GM18858 (cell line): ENCODE results near the gene PPFIA3.
"Not testable (repeated sequence)": the region's sequence is repeated elsewhere in the genome, so short reads cannot be mapped to it uniquely, and the experiment has no call there.

Experiments used
- ATAC-seq: cut with Tn5 transposase; IDR thresholded peaks from one replicate; pipeline ENCODE4 v1.9.1; 2021; ENCODE audit not compliant: unreplicated experiment

Gene PPFIA3

DNA sequence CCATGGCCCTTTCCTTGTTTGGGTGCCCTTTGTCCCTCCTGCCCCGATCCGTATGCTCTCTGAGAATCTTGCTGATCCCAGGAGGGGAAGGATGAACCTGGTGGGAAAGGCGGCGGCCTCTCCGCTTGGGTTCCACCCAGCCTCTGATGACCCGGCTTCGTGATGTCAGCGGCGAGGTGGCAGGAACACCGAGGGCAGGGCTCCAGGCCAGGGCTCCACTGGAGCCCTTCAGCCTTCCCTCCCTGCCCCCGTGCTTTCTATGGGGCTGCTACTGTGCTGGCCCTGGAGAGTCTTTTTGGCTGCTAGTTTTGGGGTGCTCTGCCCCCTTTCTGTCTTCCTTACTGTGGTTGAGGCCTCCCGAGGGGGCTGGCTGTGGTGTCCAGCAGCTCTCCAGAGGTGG, 17.0 kb upstream of the PPFIA3 start:
- ATAC-seq, result no peak

DNA sequence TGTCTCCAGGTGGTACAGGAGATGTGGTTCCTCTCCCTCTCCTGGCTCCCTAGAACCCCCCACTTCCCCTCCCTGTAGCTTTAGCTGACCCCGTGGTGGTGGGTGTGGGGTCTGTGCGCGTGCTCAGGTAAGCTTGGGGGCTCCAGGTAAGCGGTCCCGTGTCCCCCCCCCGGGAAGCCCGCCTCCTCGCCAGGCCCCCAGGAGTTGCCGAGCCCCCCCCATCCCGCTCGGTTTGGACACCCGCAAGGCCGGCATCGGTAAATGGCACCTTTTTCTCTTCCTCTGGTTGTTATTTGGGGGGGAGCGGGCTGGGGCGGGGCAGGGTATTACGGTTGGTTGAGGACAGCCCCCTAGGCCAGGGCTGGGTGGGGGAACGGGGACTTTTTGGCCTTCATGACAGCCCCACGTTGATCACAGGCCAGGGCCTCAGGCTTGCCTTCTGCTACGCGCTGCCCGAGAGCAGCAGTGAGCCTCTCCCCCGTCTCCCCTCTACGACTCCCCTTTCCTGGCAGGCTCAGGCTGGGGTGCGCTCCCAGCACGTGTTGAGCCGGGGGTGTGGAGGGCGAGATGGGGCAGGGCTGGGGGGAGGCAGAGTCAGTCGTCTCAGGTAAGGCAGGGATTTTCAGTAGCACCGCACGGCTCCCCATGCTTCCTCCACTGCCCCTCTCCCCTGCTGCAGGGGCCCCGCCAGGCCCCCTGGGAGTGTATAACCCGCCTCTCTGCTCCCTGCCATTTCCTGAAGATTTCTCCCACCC, 15.8 kb upstream of the PPFIA3 start:
- ATAC-seq, result no peak

- no peak for ATAC-seq
Observed at GRCh38 chr19:49104229-49104864, 15.0 kb upstream of the PPFIA3 start.

- ATAC-seq, result no peak
Observed at GRCh38 chr19:49106648-49107135, 12.7 kb upstream of the PPFIA3 start.

DNA sequence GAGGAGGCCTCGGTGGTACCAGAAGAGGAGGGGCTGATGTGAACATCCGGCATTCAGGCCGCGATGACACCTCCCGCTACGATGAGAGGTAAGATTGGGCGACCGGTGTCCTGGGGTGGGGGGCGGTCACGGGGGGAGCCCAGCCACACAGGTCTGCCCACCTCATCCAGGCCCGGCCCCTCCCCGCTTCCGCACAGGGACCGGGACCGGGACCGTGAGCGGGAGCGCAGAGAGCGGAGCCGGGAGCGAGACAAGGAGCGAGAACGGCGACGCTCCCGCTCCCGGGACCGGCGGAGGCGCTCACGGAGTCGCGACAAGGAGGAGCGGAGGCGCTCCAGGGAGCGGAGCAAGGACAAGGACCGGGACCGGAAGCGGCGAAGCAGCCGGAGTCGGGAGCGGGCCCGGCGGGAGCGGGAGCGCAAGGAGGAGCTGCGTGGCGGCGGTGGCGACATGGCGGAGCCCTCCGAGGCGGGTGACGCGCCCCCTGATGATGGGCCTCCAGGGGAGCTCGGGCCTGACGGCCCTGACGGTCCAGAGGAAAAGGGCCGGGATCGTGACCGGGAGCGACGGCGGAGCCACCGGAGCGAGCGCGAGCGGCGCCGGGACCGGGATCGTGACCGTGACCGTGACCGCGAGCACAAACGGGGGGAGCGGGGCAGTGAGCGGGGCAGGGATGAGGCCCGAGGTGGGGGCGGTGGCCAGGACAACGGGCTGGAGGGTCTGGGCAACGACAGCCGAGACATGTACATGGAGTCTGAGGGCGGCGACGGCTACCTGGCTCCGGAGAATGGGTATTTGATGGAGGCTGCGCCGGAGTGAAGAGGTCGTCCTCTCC, 11.5 kb upstream of the PPFIA3 start:
- no peak for ATAC-seq

DNA sequence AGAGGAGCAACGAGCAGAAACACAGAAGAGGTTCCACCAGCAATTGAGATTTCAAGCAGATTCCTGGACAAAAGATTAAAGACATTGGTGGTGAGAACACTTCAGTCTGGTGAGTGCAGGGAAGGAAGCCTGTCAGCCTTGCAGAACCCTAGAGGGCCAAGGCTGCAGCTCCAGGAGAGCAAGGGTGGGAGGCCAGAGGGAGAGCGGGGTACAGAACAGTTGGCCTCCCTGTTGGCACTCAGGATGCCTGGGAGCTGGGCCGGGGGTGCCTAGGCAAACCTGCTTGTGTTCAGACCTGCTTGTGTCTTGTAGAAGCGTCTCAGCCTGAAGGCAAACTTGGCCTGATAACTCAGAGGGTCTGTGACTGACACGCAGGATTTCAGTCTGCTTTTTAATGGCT, 10.3 kb upstream of the PPFIA3 start:
- no peak for ATAC-seq

DNA sequence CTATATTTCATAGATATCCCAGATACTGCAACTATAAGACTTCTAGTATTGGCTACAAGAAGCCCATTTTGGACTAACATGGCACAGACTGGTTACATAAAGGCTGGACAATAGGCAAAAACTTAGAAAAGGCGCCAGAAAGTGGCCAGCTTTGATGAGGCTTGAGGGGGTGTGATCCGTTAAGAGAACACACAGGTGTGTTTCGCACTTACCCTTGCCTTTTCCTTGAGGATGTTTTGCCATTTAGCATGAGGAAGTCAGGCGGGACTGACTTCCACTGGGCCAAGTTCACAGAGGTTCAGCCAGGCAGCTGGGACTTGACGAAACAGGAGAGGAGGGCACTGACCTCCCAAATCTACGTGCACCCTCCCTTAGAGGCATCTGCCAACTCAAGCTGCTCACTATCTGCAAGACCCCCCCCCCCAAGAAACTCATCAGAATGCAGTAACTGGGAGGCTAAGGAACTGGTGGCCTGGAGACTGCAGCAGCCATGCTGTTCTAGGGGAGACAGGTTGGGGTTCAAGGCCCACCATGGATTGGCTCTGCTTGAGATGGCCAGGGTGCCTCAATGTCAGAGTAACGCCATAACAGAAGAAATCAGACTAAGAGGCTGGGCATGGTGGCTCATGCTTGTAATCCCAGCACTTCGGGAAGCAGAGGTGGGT, 9.6 kb upstream of the PPFIA3 start:
- no peak for ATAC-seq

GRCh38 chr19:49110567-49110966, 8.8 kb upstream of the PPFIA3 start:
- no peak for ATAC-seq

DNA sequence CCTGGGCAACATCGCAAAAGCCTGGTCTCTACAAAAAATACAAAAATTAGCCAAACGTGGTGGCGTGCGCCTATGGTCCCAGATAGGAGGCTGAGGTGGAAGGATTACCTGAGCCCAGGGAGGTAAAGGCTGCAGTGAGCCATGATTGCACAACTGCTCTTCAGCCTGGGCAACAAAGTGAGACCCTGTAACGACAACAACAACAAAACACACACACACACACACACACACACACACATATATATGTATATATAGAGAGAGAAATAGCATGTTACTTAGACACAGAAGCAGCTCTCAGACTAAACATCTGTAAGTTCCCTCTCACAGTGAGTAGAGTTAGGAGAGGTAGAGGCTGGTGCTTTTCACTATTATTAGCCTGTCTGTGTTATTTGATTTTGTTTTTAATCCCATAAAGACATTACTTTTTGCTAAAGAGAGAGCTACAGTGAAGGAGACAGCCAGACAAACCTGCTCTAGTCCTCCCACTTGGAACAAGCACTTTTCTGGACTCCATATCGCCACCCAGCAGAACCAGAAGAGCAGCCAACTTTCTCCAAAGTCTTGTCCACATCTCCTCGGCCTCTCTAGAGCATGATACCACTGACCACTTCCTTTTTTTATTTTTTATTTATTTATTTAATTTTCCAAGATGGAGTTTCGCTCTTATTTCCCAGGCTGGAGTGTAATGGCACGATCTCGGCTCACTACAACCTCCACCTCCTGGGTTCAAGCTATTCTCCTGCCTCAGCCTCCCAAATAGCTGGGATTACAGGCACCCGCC, 7.9 kb upstream of the PPFIA3 start:
- ATAC-seq, result no peak

GRCh38 chr19:49113762-49114629, 5.3 kb upstream of the PPFIA3 start, which contains the start of gene LIN7B:
TSS of gene LIN7B (plus strand) at chr19:49114370. CDS start at chr19:49114405, 35 bp downstream.
- peak; percentile 31 for ATAC-seq

GRCh38 chr19:49114630-49115363, 4.5 kb upstream of the PPFIA3 start:
- ATAC-seq, result peak; percentile 7

- ATAC-seq, result no peak
Observed at GRCh38 chr19:49116544-49116943, 2.8 kb upstream of the PPFIA3 start.

- no peak for ATAC-seq
Observed at GRCh38 chr19:49117677-49118564, 1.4 kb upstream of the PPFIA3 start.

- ATAC-seq, result peak; percentile 61
Observed at GRCh38 chr19:49118565-49119410, 556 bp upstream of the PPFIA3 start, which contains the start of gene C19orf73. TSS of gene C19orf73 (minus strand) at chr19:49119143. CDS start at chr19:49119022, 121 bp downstream.

GRCh38 chr19:49120325-49120683, 960 bp downstream of the PPFIA3 start:
- ATAC-seq, result no peak

DNA sequence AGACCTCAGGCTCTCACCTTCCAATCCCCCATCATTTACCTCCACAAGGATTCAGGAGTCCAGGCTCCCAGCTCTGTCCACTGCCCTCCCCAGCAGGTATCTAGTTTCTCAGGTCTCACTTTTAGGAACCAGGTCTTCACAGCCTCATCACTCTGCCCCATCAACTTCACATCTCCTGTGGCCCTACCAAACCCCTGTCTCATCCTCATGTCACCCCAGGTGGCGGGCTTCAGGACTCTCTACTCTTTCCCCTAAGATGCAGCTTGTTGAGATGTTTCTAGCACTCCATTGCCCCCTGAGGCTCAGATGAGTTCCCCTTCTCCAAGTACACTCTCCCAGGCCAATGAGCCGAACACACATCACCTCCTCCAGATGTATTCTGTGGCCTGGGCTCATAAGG, 1.5 kb downstream of the PPFIA3 start:
- no peak for ATAC-seq

GRCh38 chr19:49121841-49122240, 2.5 kb downstream of the PPFIA3 start:
- not testable (repeated sequence) for ATAC-seq
